Osteoblast (primary cell): ENCODE data around the gene SLC51B. TPM values are rescaled to one million over a fixed set of nuclear protein-coding genes. Genes with fewer than 3 reads are reported as not detected.

Source experiments
- DNase-seq: peaks from one replicate; pipeline ENCODE4 v3.0.0; 2011; ENCODE audit warnings: low spot score, mixed read lengths; ENCODE audit not compliant: insufficient read length; ENCODE audit errors: missing footprints
- H2AFZ ChIP-seq: 2 replicates; pipeline ENCODE4 v1.6.0; 2011; ENCODE audit warnings: mild to moderate bottlenecking, low read length
- H3K27ac ChIP-seq: 2 replicates; pipeline ENCODE4 v1.5.1; 2011; ENCODE audit warnings: mild to moderate bottlenecking, low read depth, low read length, moderate library complexity
- H3K27me3 ChIP-seq: 2 replicates; pipeline ENCODE4 v1.6.0; 2012; ENCODE audit warnings: mild to moderate bottlenecking, control low read depth, inconsistent platforms, low read length, moderate library complexity; ENCODE audit not compliant: insufficient read depth
- H3K36me3 ChIP-seq: 2 replicates; pipeline ENCODE4 v1.5.1; 2011; ENCODE audit warnings: mild to moderate bottlenecking, low read length, control low read depth, moderate library complexity; ENCODE audit not compliant: insufficient read depth
- H3K4me1 ChIP-seq: 2 replicates; pipeline ENCODE4 v1.5.1; 2011; ENCODE audit warnings: mild to moderate bottlenecking, low read length, control low read depth, moderate library complexity; ENCODE audit not compliant: insufficient read depth
- H3K4me2 ChIP-seq: 2 replicates; pipeline ENCODE4 v1.6.0; 2011; ENCODE audit warnings: mild to moderate bottlenecking, low read length; ENCODE audit not compliant: insufficient read depth
- H3K4me3 ChIP-seq: fragments of 200-600 bp; sonication (generic); 3 replicates; pipeline ENCODE4 v1.5.1; 2012; ENCODE audit warnings: mild to moderate bottlenecking, low read length, inconsistent platforms; ENCODE audit not compliant: insufficient read depth
- H3K79me2 ChIP-seq: 2 replicates; pipeline ENCODE4 v1.6.0; 2012; ENCODE audit warnings: mild to moderate bottlenecking, low read length, control low read depth, inconsistent platforms; ENCODE audit not compliant: insufficient read depth
- H3K9me3 ChIP-seq: 2 replicates; pipeline ENCODE4 v1.5.1; 2011; ENCODE audit warnings: low read depth, low read length, control low read depth
- H4K20me1 ChIP-seq: 2 replicates; pipeline ENCODE4 v1.6.0; 2012; ENCODE audit warnings: mild to moderate bottlenecking, low read length, control low read depth; ENCODE audit not compliant: insufficient read depth
- CTCF ChIP-seq: IDR thresholded peaks from 2 replicates; pipeline ENCODE4 v1.5.1; 2011; ENCODE audit warnings: mild to moderate bottlenecking, low read depth, low read length, moderate library complexity; ENCODE audit errors: extremely low read depth
- total RNA-seq: library from RNA; depleted of rRNA; stranded (reverse); fragments of >200 nt; gene quantifications from 2 replicates; pipeline ENCODE4 v1.2.3, GENCODE V29; 2012

The SLC51B gene
- total RNA-seq, 1 donor = not detected

GRCh38 chr15:65062726-65063125 is 17.5 kb downstream of the SLC51B start:
- Histone ChIP-seq H3K27ac (no peak overlapping the region), H3K9me3 (no peaks in the 10 kb centered on the region), H3K4me2 (no peak overlapping the region), H3K4me1 (no peaks in the 10 kb centered on the region), H2AFZ (no peak overlapping the region), H3K36me3 (no peaks in the 10 kb centered on the region), H3K79me2 (no peaks in the 10 kb centered on the region), H4K20me1 (no peaks in the 10 kb centered on the region), H3K4me3 (no peak overlapping the region), H3K27me3 (peaks cover 52% of the 10 kb centered on the region)
- no peak for TF ChIP-seq CTCF
- no peak for DNase-seq

GRCh38 chr15:65066001-65066634 is 20.9 kb downstream of the SLC51B start:
- no peak overlapping the region for H3K4me3 ChIP-seq
- H2AFZ ChIP-seq = no peak overlapping the region
- TF ChIP-seq CTCF = no peak
- peaks cover 51% of the 10 kb centered on the region for H3K27me3 ChIP-seq
- no peaks in the 10 kb centered on the region for H3K9me3 ChIP-seq
- no peaks in the 10 kb centered on the region for H3K79me2 ChIP-seq
- peaks cover 15% of the 10 kb centered on the region for H3K4me1 ChIP-seq
- no peak overlapping the region for H3K4me2 ChIP-seq
- no peak for DNase-seq
- H3K36me3 ChIP-seq = no peaks in the 10 kb centered on the region
- H3K27ac ChIP-seq = no peak overlapping the region
- no peaks in the 10 kb centered on the region for H4K20me1 ChIP-seq

GRCh38 chr15:65066635-65067316 is 21.6 kb downstream of the SLC51B start:
- no peak overlapping the region for H3K4me2 ChIP-seq
- no peaks in the 10 kb centered on the region for H3K9me3 ChIP-seq
- no peak overlapping the region for H3K4me3 ChIP-seq
- no peaks in the 10 kb centered on the region for H4K20me1 ChIP-seq
- H3K79me2 ChIP-seq = no peaks in the 10 kb centered on the region
- H3K36me3 ChIP-seq = no peaks in the 10 kb centered on the region
- no peak overlapping the region for H3K27ac ChIP-seq
- no peak overlapping the region for H2AFZ ChIP-seq
- TF ChIP-seq CTCF = no peak
- peaks cover 18% of the 10 kb centered on the region for H3K4me1 ChIP-seq
- DNase-seq = peak; percentile 29
- H3K27me3 ChIP-seq = peaks cover 51% of the 10 kb centered on the region

- Histone ChIP-seq H4K20me1 (no peaks in the 10 kb centered on the region), H3K9me3 (no peaks in the 10 kb centered on the region), H3K4me2 (no peak overlapping the region), H3K27ac (no peak overlapping the region), H3K36me3 (no peaks in the 10 kb centered on the region), H3K4me1 (peaks cover 22% of the 10 kb centered on the region), H3K79me2 (no peaks in the 10 kb centered on the region), H2AFZ (no peak overlapping the region), H3K27me3 (peaks cover 46% of the 10 kb centered on the region), H3K4me3 (no peak overlapping the region)
- no peak for DNase-seq
- TF ChIP-seq CTCF = no peak
Measured at GRCh38 chr15:65067317-65067644, 22.1 kb downstream of the SLC51B start.
